ENCODE results near the gene SCO2.

Gene SCO2

DNA sequence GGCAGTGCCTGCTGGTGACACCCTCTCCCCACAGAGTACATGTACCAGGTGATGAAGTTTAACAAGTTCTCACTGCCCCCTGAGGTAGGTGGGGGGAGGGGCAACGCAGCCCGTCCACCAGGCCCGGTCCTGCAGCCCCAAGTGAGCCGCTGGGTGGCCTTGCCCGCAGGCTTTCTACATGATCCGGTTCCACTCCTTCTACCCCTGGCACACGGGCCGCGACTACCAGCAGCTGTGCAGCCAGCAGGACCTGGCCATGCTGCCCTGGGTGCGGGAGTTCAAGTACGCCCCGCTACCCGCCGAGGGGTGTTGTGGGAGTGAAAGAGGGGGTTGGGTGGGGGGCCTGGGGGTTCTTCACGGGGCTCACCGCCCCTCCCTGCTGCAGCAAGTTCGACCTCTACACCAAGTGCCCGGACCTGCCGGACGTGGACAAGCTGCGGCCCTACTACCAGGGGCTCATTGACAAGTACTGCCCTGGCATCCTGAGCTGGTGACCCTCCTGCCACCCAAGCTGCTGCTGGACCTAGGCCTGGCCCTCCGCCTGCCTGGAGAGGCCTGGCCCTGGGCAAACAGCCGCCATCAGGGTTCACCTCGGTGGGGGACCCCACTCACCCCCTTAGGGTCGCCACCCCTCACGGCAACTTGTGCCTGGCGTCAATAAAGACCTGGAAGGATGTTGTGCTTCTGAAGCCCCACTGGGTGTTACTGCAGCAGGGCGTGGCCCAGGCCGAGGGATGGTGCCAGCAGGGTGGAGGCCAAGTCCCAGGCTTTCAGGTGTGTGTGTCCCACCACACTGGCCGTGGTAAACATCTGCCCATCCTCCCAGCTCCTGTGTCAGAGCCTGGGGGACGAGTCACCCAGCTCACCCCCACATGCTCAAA, 35.8 kb downstream of the SCO2 start:
- no peak for DNase-seq

DNA sequence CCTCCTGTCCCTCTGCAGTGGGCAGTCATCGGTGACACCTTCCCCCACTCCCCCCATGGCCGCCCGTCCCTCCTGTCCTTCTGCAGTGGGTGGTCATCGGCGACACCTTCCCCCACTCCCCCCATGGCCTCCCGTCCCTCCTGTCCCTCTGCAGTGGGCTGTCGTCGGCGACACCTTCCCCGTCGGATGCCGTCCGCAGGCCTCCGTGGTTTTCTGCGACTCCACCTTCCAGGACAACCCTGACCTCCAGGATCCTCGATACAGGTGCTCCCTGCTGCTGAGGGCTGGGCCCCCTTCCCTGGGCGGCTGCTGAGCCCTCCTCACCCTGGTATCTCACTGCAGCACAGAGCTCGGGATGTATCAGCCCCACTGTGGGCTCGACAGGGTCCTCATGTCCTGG, 36.5 kb downstream of the SCO2 start:
- no peak for DNase-seq

DNA sequence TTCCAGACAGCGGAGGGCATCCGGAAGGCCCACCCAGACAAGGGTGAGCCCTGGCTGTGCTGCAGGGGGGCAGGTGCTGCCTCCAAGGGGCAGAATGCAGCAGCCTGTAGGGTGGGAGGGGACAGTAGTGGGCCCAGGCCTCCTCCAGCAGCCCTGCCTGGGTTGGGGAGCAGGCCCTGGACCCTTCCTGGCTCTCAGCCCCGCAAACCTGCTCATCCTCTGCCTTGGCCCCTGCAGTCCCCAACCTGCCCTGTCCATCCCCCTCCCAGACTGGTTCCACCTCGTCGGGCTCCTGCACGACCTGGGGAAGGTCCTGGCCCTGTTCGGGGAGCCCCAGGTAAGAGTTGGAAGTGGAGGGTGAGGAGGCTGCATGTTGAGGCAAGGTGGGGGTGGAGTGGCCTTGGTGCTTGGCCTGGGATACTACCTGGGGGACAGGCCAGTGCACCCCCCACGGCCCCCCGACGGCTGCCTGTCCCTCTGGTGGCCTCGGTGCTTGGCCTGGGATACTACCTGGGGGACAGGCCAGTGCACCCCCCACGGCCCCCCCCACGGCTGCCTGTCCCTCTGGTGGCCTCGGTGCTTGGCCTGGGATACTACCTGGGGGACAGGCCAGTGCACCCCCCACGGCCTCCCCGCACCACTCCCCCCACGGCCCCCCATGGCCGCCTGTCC, 37.3 kb downstream of the SCO2 start:
- no peak for DNase-seq

DNA sequence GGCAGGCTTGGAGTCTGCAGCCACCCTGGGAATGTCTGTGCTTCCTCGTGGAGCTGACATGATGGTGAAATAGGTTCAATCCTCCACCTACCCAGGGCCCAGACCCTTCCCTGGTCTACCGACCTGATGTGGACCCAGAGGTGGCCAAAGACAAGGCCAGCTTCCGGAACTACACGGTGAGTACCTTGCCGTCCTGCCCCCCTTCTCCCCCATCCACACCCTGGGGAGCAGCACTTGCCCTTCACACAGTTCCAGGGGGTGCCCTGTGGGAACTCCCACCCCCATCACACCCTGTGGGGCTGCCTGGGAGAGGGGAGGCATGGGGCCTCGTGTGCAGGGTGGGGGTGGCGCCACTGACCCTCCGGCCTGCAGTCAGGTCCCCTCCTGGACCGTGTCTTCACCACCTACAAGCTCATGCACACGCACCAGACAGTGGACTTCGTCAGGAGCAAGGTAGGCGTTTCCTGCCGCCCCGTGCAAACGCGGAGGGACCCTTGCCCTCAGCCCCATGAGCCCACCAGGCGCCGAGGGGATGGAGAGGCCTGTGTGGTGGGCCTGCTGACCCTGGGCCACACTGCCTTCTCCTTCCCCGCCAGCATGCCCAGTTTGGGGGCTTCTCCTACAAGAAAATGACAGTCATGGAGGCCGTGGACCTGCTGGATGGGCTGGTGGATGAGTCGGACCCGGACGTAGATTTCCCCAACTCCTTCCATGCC, 38.0 kb downstream of the SCO2 start:
- DNase-seq, result no peak

DNA sequence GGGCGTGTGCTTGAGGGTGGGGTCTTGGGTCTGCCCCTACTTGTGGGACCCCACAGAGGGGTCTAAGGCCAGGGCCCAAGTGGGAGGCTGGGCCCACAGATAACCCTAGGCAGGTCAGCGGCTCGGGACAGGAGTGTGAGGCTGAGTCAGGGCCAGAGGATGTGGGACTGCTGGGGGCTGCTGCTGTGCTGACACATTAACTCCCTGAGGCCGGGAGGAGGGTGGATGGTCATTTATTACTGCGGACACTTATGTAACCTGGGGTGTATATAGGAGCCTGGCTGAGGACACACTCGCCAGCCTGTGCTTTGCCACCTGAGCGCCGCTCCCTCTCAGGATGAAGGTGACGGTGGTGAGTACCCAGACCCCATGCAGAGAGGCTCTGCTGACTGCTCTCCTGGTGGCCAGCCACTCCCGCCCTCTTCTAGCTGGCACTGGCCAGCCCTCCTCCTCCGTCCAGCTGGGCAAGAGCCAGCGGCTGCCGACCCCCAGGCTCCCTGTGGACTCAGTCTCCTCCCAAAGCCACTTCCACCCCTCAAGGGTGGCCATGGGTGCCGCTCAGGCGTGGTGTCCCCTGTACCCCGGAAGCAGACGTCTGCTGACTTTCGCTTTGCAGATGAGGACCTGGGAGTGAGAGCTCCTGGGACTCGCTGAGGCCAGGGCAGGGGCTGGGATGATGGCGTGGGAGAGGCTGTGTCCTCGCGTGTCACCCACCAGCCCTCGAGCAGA, 38.7 kb downstream of the SCO2 start, which contains the start of gene MIOX:
Gene MIOX (plus strand): TSS at position 299 of the 729 bp plus-strand sequence. CDS start 39 bp downstream, at position 338.
- DNase-seq, result no peak

DNA sequence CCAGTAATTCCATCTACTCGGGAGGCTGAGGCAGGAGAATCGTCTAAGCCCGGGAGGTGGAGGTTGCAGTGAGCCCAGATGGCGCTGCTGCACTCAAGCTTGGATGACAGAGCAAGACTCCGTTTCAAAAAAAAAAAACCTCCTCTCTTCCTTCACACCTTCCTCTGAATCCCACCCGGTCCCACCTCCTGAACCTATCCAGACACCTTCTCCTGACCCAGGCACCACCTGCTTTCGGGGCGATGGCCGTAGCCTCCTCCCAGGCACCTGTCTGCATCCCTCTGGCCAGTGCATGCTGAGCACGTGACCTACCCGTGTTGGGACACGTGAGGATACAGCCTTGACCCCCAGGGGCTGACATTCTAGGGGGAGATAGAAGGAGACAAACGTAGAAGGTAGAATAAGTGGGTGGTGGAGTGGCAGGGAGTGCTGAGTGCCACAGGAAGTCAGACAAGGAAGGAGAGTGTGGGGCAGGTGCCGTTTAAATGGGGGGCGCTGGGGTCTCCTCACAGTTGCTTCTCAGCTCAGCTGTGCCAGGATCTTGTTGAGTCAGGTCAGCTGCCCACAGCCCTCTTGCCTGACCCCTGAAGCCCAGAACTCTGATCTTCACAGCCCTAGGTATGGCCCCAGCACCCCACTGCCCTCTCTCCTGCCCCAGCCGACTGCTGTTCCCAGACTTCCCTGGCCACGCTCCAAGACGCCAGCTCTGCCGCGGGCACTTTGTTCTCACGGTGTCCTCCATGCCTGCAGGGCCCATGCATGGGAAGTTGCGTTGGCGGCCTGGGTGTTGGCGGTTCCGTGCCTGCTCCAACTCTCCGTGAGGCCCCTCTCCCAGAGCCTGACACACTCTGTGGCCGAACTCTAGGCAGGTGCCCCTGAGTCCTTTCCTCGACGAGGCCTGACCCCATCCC, 39.9 kb downstream of the SCO2 start:
- no peak for DNase-seq

DNA sequence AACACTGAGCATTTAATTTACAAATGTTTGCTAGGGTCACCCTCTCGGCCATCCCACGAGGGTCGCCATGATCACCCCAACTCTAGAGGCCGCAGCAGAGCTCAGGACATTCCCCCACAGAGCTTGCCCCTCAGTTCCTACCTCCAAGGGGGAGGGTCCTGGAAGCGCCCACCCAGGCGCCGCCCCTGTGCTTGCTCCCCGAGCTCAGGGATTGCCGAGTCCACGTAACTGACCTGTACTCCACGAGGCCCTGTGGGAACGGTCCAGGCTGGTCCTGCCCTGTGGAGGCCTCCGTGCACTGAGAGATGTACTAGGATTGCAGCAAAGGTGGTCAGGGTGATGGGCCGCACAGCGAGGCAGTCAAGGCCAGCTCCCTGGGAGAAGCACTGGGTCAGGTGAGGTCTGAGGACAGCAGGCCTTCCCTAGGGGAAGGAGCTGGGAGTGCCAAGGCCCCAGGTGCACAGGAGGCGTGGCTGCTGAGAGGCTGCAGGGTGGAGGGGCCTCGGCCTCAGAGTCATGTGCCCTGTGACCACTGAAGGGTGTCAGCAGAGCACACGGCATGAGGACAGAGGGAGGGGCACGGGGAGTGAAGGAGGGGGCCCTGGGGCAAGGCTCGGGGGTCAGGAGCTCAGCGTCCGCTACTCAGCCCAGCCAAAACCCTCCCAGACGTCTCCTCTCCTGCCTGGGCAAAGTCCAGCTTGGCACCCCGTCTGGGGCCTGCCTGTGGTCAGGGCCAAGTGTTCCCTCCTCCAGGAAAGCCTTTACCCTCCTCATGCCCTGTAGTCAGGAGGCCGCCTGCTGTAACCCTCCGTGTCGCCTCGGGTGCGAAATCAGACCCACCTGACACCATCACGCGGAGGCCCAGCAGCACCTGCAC, 41.2 kb downstream of the SCO2 start:
- no peak for DNase-seq

DNA sequence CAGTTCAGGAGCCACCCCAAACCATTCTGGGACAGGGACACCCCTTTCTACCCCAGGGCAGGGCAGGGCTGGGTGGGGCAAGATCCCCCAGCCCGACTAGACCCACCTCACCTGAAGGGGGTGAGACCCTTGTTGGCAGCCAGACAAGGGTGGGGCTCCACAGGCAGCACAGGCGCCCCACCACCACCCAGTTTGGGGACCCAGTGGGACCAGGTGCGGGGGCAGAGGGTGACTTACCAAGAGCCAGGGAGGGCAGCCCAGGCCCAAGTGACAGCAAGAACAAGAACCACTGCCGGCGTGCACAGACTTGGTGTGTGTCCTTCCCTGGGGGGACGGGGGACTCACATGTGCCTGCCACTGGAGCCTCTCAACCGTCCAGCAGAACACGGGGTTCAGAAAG, 41.8 kb downstream of the SCO2 start:
- DNase-seq, result no peak

DNA sequence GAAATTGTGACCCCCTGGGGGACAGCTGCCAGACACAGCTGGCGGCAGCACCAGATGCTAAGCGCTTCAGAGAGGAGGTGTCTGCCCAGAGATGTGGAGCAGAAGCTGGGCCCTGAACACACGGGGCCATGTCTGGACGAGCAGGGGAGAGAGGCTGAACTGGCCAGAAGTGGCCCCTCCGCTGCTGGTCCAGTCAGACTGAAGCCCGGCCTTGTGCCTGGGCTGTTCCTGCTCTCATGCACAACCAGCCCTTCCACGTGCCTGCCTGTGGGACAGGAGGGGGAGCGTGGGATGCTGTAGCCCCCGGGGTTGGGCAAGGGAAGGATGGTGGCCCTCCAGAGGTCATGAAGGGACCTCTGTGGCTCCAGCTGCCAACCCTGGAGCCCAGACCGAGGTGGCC, 42.3 kb downstream of the SCO2 start:
- DNase-seq, result no peak

DNA sequence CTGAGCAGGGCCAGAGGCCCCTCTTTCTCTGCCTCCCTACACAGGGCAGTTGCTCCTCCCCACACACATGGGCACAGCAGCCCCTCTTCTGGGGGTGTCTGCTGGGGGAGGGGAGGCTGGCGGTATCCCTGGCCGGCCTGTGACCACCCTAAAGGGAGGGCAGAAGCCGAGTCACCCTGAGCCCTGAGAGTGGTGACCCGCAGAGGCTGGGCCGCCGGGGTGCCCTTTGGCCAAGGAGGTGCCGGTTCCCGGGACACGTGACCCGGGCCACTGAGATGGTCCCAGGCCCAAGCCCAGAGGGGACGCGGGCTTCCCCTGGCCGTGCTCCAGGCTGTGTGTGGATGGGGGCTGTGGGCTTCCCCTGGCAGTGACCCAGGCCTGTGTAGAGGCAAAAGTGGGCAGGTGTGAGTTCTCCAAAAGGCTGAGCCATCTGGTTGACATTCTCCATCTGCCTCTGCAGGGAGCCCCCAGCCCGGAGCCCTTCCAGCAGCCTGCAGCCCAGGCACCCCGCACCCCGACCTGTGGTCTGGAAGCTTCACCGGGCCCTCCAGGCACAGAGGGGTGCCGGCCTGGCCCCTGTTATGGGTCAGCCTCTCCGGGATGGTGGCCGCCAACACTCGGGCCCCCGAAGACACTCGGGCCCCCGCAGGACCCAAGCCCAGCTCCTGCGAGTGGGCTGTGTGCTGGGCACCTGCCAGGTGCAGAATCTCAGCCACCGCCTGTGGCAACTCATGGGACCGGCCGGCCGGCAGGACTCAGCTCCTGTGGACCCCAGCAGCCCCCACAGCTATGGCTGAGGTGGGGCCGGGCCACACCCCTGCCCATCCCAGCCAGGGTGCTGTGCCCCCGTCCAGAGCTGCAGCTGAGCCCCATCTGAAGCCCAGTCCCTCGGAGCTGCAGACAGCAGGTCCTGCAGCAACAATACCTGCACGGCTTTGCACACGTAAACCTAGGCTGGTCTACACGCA, 43.0 kb downstream of the SCO2 start:
- DNase-seq, result no peak

DNA sequence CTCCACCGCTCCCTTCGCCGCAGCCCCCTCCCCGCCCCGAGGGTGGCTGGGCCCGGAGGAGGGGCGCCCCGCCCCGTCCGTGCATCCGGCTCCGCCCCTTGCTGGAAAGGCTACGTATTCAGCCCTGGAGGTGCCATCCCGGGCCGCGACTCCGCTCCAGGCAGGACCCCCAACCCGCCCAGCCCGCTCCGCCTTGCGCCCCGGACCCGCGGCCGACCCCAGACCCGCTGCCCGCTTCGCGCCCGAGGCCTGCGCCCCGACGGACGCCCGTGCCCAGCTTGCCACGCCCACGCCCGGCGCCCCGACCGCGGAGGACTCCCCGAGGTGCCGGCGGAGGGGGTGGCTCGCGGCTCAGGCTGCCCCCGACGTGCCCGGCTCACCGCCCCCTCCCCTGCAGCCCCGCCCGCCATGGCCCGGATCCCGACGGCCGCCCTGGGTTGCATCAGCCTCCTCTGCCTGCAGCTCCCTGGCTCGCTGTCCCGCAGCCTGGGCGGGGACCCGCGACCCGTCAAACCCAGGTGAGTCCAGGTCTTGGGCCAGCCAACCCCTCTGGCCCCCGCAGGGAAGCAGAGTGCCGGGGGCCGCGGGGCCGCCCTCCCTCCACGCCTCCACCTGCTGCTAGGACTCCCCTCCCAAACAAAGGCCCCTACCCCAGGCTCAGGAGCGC, 43.8 kb downstream of the SCO2 start, which contains the start of gene ADM2:
Gene ADM2 (plus strand): TSS at position 104 of the 667 bp plus-strand sequence. CDS start 305 bp downstream, at position 409.
- DNase-seq, result peak; percentile 70

DNA sequence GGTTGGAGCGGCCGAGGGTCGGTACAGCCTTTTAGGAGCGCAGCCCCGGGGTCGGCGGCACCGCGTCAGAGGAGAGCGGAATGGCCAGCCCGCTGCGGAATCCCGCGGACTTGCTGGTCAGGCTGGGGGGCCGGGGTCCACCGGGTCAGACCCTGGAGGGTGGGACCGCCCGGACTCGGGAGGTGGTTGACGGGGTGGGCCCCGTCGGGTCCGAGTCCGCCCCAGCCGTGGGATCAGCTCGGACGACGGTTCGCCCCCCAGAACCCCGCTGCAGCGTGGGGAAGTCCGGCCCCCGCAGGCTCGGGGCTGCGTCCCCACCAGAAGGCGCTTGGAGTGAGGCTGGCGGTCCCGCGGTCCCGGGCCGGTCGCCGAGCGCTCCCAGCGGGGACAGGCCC, 44.4 kb downstream of the SCO2 start:
- no peak for DNase-seq

DNA sequence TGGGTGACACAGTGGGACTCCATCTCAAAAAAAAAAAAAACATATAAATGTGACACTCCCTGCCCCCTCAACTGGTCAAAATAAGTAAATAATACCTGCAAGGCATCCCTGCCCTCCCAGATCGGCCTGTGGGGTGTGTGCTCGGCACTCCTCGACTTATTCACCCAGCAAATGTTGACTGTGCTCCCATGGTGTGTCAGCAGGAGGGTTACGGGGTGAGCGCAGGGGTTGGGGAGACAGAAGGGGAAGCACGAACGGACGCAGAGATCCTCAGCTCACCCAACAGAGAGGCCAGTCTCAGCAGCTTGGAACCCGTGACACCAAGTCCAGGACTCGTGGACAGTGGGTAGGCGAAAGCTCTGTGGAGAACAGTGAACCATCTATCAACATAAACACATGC, 45.7 kb downstream of the SCO2 start:
- no peak for DNase-seq

DNA sequence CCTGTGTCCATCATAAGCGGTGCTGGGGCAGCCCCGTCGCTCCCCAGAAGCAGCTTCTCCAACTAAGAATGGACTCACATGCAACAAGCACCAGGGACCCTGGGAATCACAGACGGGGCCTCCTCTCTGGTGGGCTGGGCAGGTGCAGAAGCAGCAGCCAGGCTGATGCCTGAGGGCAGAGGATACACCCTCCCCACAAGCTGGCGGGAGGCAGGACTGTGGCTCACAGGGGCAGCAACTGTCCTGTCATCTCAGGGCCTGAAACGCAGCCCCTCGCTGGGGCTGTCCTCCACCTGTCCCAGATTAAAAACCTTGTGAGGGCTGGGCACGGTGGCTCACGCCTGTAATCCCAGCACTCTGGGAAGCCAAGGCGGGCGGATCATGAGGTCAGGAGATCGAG, 47.5 kb downstream of the SCO2 start:
- DNase-seq, result no peak

DNA sequence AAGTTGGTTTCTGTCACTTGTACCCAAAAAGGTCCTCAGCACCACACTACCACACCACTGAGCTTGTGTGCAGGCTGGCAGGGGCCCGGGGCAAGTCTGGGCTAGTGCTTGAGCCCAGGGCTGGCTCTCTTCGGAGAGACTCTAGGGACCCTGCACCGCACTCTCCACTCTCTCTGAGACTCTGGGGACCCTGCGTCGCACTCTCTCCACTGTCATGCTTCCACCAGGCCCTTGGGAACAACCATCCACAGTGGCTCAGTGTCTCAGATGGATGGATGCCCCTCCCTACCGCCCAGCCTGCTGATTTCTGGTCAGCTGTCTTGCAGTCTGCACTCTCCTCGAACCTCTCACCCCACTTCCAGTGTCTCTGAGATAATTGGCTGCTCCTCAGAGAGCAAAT, 48.5 kb downstream of the SCO2 start:
- DNase-seq, result no peak

DNA sequence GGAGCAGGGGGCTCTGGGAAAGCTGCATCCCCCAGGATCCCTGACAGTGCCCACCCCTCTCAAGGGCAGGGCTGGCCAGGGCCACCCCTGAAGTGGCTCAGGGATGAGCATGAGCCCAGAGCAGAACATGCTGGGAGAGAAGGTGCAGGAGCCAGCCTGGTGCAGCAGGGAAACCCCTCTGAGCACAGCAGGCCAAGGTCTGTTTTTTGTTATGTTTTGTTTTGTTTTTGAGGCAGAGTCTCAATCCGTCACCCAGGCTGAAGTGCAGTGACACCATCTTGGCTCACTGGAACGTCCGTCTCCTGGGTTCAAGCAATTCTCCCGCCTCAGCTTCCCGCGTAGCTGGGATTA, 49.8 kb downstream of the SCO2 start:
- DNase-seq, result no peak

DNA sequence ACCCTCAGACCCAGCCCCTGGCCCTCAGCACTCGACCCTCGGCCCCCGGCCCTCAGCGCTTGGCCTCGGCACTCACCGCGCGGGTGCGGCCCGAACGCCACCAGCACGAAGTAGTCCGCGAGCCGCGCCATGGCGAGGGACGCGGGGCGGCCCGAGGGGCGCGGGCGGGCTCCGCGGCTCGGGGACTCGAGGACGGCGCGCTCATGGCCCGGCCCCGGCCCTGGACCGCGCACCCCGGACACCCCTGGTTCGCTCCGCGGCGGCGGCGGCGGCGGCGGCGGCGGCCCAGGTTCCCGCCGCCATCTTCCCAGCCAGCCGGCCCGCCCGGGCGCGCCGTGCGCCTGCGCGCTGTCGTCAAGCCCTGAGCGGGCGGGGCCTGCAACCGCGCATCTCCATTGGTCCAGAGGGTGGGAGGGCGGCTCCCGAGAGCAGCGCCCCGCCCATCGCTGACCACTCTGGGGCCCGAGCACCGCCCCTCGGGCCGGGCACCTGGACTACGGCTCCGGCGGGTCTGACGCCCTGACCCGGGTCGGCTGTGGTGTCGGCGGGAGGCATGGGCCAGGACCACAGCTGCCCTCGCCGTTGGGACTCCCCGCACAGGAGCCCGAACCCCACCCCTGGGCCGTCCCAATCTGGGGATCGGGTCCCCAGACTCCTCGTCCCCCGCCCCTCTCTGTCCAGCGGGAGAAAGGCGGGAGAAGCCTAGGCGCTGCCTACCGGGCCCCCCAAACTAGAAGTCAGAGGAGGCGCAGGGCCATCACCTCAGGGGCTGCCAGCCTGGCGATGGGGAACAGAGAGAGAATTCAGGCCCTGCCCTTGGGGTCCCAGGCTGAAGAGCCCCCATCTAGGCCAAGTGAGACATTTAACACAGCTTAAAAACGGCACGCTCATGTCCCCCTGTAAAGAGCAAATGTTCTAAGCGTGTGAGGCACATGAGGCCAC, 50.4 kb downstream of the SCO2 start, which contains the start of gene SBF1:
Gene SBF1 (minus strand): TSS at position 326 of the 942 bp plus-strand sequence. CDS start 195 bp downstream, at position 131.
- peak; percentile 90 for DNase-seq

Data from stimulated activated CD4-positive, alpha-beta T cell treated with anti-CD3 and anti-CD28 coated beads, Interleukin-4, amount 100 ng/mL, for 1 hour (primary cell).